GM18907 (cell line): Measurements from ENCODE around the gene IL1RL1.
A peak's percentile ranks its signal among the peaks of the same experiment; 100 is the strongest.

Experiments
- ATAC-seq: cut with Tn5 transposase; IDR thresholded peaks from one replicate; pipeline ENCODE4 v1.9.1; 2021; ENCODE audit warnings: mild to moderate bottlenecking, moderate library complexity; ENCODE audit not compliant: unreplicated experiment

The IL1RL1 gene

GRCh38 chr2:102366406-102367112 lies 55.2 kb downstream of the IL1RL1 start:
- ATAC-seq: peak; percentile 83

DNA sequence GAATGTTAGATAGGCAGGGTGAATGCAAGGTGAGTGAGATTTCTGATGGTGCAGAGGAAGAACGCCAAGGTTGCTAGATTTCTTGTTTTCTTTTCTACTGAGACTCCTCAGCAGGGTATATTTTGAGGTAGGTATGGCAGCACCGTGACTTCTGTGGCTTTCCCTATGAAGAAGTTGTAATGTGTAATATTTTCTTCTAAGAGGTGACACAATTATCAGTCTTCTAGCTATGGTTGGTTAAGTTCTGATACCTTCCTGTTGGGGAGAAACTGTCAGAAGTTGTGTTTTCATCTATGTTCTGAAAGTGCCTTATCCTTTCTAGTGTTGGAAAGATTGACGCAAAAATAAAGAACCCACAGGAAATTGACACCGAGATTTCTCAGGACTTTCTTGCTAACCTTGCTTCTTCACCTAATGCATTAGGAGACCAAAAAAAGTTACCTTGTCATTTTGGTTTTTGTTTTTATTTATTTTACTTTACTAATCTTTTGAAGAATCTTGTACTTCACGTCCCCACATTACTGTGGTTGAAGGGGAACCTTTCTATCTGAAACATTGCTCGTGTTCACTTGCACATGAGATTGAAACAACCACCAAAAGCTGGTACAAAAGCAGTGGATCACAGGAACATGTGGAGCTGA lies 56.1 kb downstream of the IL1RL1 start:
- ATAC-seq: peak; percentile 70

DNA sequence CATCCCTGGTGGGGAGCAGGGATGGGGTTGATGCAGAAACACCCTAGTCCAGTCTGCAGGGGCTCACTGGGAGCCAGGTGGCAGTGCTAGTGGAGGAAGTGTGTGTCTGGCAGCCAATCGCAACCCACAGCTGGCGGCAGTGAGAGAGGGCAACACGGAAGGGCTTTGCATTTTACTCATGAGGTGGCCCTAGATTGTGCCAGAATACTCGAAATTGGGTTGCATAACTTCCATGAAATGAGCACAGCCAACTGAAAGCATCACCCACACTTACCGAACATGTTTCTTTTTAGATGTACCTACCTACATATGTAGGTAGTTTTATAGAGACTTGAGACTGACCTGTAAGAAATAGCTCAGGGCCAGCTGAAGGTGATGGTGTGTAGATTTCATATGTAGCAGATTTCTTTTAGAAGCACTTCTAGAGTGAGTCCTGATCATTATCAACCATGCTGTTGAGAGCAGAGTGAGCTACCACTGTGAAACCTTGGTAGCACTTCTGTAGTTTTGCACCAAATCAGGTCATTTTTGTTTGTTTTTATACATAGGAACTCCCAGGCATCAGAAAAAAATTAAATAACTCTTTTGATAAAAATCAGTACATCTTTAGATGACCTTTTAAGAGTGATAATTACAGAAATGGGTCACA lies 57.2 kb downstream of the IL1RL1 start:
- ATAC-seq: no peak

- ATAC-seq: no peak
These were observed 58.5 kb downstream of the IL1RL1 start for GRCh38 chr2:102369866-102370265.

DNA sequence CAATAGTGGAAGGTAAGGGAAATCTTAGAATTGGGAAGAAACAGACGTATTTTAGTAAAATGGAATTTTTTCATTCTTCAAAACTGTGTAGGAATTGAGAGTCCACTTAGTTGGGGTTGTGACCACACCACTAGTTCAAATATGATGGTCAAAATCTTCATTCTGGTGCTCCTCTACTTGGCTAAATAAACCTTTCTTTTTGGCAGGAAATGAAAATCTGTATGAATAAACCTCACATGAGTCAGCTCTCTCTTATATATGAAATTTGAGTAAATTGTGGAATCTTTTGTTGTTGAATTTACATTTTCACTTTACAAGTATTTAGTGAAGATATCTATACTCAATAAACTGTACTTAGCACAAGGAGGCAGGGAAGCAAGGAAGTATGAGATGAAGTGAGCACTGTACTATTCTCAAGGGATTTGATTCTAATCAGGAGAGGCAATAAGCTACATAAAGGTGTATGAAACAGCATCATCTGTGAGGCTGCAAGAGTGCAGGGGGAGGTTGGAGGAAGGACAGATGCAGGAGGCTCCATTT lies 64.8 kb downstream of the IL1RL1 start:
- no peak for ATAC-seq

GRCh38 chr2:102383722-102384121 lies 72.4 kb downstream of the IL1RL1 start:
- no peak for ATAC-seq

DNA sequence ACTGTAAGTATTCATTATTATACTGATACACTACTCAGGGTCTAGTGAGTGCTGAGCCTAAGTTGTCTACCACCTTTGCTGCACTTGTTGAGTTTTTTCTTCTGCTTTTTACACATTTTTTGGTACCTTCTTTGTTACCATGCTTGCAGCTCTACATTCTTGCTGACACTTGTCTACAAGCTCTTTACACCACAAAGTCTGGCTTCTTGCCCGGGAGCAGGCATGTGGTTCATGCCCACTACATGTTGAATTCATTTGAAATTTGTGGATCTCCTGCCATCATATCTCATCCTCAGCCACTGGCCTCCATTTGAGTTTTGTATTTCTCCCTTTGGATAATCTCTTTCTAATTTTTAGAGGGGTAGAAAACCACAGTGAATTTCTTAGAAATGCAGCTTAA lies 74.2 kb downstream of the IL1RL1 start:
- no peak for ATAC-seq

- ATAC-seq: no peak
These were observed 74.6 kb downstream of the IL1RL1 start for GRCh38 chr2:102386004-102386403.

DNA sequence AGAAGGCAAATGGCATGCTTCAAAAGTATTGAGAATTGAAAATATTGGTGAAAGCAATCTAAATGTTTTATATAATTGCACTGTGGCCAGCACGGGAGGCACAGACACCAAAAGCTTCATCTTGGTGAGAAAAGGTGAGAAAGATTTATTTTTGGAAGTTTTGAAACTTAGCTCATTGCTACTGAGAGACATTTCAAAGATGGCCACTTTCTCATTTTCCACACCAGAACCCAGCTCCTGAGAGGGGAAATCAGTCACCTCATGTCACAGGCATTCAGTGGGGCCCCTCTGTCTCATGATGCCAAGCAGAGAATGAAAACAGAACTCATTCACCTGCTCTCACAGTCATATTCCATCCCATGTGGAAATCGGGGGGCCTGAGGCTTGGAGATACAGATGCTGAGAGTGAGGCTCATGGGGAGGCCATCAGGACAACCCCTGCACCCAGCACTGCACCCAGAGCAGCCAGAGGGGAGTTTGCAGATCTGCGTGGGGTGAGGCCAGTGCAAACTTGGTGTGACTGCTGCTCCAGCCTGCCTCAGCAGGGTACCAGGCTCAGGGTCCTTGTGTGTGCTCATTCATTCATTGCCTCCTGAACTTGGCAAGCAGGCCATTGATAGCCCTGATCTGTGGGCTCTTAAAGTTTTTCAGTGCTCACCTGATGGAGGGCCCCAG lies 75.6 kb downstream of the IL1RL1 start:
- ATAC-seq: no peak

- no peak for ATAC-seq
These were observed 76.6 kb downstream of the IL1RL1 start for GRCh38 chr2:102387763-102388546.

DNA sequence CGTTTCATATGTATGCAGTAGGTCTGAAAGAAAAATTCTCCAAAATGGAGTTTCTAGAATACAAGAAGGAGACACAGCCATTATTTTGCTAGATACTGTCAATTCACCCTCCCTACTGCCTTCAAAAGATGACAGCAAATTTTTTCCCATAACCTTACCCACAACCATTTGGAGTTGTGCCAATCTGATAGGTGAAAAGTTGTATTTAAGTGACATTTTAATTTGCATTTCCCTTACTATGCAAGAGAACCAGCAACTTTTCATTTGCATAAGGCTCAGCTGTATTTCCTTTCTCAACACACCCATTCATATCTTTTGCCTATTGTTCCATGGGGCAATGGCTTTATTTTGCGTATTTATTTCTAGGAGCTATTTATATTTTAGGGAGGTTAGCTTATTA lies 80.2 kb downstream of the IL1RL1 start:
- no peak for ATAC-seq

DNA sequence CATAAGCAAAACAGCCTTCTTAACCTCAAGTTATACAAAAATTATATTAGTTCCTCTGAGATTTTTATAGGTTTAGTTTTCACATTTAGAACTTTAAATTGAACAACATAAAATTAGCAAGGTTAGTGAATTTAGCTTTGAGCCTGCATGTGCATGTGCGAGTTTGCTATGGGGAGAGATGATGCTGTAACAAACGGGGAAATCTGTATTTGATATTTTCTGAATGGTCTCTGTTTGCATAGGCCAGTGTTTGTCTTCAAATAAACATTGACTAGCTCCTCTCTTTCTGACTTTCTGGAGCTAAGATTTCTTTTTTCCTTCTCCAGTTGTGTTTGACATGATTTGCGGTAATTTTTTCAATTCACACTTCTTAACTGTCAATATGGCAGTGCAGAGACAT lies 80.7 kb downstream of the IL1RL1 start:
- ATAC-seq: no peak

- no peak for ATAC-seq
These were observed 81.6 kb downstream of the IL1RL1 start for GRCh38 chr2:102392942-102393341.

- no peak for ATAC-seq
These were observed 84.6 kb downstream of the IL1RL1 start for GRCh38 chr2:102396012-102396411.

GRCh38 chr2:102397209-102397608 lies 85.8 kb downstream of the IL1RL1 start:
- ATAC-seq: no peak

DNA sequence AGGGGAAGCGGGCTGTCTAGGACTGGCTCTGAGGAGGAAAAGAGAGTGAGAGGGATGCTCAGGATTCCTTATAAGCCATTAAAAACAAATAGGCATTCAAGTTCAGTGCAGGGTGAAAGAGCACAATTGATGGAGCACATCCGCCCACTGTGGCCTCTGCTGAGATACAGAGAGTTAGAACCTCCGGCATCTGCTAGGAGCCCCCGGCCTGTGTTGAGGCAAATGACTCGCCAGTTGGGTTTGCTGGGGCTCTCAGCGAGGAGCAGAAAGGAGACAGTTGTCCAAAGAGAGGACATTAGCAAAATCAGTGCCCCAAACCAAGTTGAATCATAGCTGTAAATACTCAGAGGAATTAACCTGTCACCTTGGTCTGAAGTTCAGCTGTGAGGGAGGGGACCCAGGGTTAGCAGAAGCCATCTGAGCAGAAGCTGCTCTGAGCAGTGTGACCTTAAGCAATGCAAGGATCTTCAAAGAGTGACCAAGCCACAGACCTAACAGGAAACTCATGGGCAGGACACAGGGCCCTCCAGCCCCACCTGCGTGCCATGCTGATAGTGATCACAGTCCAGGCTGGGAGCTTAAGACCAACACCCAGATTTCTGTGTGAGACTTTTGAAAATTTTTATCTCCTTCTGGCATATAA lies 88.3 kb downstream of the IL1RL1 start:
- ATAC-seq: no peak

- no peak for ATAC-seq
These were observed 90.1 kb downstream of the IL1RL1 start for GRCh38 chr2:102401456-102401855.
